SU-DHL-6 (cell line): ENCODE results near the gene CHCHD1.
A peak's percentile ranks its signal among the peaks of the same experiment; 100 is the strongest.
"Not testable (repeated sequence)": the region's sequence is repeated elsewhere in the genome, so short reads cannot be mapped to it uniquely, and the experiment has no call there.

ENCODE experiments used
- H2AFZ ChIP-seq: fragments of 200-600 bp; sonication (generic); 2 replicates; pipeline ENCODE4 v1.6.1; 2014; ENCODE audit warnings: low read depth, mild to moderate bottlenecking, moderate library complexity, mixed read lengths, antibody characterized with exemption, low read length; ENCODE audit not compliant: severe bottlenecking
- H3F3A ChIP-seq: fragments of 200-600 bp; shearing (Covaris generic); 2 replicates; pipeline ENCODE4 v1.6.0; 2016; ENCODE audit warnings: antibody characterized with exemption, mild to moderate bottlenecking; ENCODE audit not compliant: insufficient read depth
- H3K27ac ChIP-seq: fragments of 200-600 bp; sonication (generic); 2 replicates; pipeline ENCODE4 v1.5.1; 2016; ENCODE audit warnings: low read depth, mild to moderate bottlenecking, low read length, moderate library complexity, mixed read lengths
- H3K27me3 ChIP-seq: fragments of 200-600 bp; sonication (generic), shearing (Covaris generic); 2 replicates; pipeline ENCODE4 v1.6.0; 2014; ENCODE audit warnings: mild to moderate bottlenecking, low read length
- H3K36me3 ChIP-seq: fragments of 200-600 bp; sonication (generic); 2 replicates; pipeline ENCODE4 v1.6.1; 2014; ENCODE audit warnings: mild to moderate bottlenecking, low read length, mixed read lengths
- H3K4me2 ChIP-seq: fragments of 300-600, 200-600 bp; shearing (Covaris generic), sonication (generic); 2 replicates; pipeline ENCODE4 v1.6.0; 2014; ENCODE audit warnings: low read length, low read depth, mild to moderate bottlenecking; ENCODE audit not compliant: poor library complexity, severe bottlenecking
- H3K4me3 ChIP-seq: fragments of 200-600 bp; sonication (generic); 2 replicates; pipeline ENCODE4 v1.5.1; 2014; ENCODE audit warnings: antibody characterized with exemption, low read length, mild to moderate bottlenecking, mixed read lengths; ENCODE audit not compliant: insufficient read depth, poor library complexity, severe bottlenecking
- H3K79me2 ChIP-seq: fragments of 200-600 bp; sonication (generic); 2 replicates; pipeline ENCODE4 v1.6.1; 2014; ENCODE audit warnings: mild to moderate bottlenecking, low read length, moderate library complexity; ENCODE audit not compliant: insufficient read depth
- H3K9ac ChIP-seq: fragments of 200-600 bp; sonication (generic); 2 replicates; pipeline ENCODE4 v1.7.0; 2014; ENCODE audit warnings: mild to moderate bottlenecking, low read length
- H3K9me2 ChIP-seq: fragments of 200-600 bp; sonication (generic); replicated peaks from 2 replicates; pipeline ENCODE4 v1.6.1; 2014; ENCODE audit warnings: low read length; ENCODE audit not compliant: insufficient read depth
- H3K9me3 ChIP-seq: fragments of 200-600 bp; sonication (generic); 2 replicates; pipeline ENCODE4 v1.6.1; 2014; ENCODE audit warnings: low read length, mixed read lengths; ENCODE audit not compliant: insufficient read depth
- H4K20me1 ChIP-seq: fragments of 200-600 bp; sonication (generic); 2 replicates; pipeline ENCODE4 v1.6.1; 2014; ENCODE audit warnings: low read depth, mild to moderate bottlenecking, antibody characterized with exemption, low read length, moderate library complexity, mixed read lengths
- EZH2phosphoT487 ChIP-seq: fragments of 200-600 bp; sonication (generic), shearing (Covaris generic); conservative IDR thresholded peaks from 2 replicates; pipeline ENCODE4 v1.6.1; 2018; ENCODE audit warnings: mild to moderate bottlenecking, antibody characterized with exemption, low read length, moderate library complexity, mixed read lengths
- TF ChIP-seq, protein P1 (sequence below): fragments of 200-600 bp; sonication (generic); IDR thresholded peaks from one replicate; pipeline ENCODE4 v1.5.1; 2017; ENCODE audit warnings: antibody characterized with exemption, mild to moderate bottlenecking, low read length, moderate library complexity; ENCODE audit not compliant: insufficient read depth, poor library complexity, severe bottlenecking

CHCHD1 gene

DNA sequence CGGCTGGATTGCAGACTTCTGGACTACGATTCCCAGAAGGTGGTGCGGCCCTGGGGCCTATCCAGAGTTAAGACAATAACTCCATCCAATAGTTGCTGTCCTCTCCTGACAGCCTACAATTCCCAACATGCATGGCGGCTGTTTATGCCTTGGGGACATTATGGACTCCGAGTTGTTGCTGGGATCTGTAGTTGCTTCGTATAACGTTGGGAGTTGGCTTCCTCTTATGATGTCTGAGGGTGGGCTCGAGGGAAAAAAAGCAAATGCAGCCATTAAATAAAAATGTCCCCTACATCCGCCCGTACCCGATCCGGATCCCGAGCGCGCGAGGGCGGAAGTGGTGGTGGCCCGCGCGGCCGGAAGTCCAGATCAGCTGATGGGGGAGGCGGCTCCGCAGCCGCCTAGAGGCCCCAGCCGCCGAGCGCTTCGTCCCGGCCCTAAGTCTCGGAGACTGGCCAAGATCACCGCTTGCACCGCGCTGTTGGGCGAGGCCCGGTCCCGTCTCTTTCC is 3.4 kb downstream of the CHCHD1 start, which contains the start of gene ZSWIM8:
ZSWIM8 (plus strand) TSS at position 396 of the 510 bp plus-strand sequence. CDS start 273 bp downstream, outside the sequence.
- no peak for TF ChIP-seq EZH2phosphoT487
- TF ChIP-seq, protein P1, sequence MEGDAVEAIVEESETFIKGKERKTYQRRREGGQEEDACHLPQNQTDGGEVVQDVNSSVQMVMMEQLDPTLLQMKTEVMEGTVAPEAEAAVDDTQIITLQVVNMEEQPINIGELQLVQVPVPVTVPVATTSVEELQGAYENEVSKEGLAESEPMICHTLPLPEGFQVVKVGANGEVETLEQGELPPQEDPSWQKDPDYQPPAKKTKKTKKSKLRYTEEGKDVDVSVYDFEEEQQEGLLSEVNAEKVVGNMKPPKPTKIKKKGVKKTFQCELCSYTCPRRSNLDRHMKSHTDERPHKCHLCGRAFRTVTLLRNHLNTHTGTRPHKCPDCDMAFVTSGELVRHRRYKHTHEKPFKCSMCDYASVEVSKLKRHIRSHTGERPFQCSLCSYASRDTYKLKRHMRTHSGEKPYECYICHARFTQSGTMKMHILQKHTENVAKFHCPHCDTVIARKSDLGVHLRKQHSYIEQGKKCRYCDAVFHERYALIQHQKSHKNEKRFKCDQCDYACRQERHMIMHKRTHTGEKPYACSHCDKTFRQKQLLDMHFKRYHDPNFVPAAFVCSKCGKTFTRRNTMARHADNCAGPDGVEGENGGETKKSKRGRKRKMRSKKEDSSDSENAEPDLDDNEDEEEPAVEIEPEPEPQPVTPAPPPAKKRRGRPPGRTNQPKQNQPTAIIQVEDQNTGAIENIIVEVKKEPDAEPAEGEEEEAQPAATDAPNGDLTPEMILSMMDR: no peak
- Histone ChIP-seq H3K9me2 (no peaks in the 10 kb centered on the region), H3K27me3 (no peaks in the 10 kb centered on the region), H3F3A (peaks cover 19% of the 10 kb centered on the region), H3K9ac (peak within 1 kb of the TSS; percentile 87), H3K79me2 (peaks cover 58% of the 10 kb centered on the region), H3K4me2 (peak within 1 kb of the TSS; percentile 60), H3K36me3 (no peaks in the 10 kb centered on the region), H3K27ac (peak within 1 kb of the TSS; percentile 72), H2AFZ (peak within 1 kb of the TSS; percentile 79), H4K20me1 (no peaks in the 10 kb centered on the region), H3K9me3 (no peaks in the 10 kb centered on the region), H3K4me3 (peak within 1 kb of the TSS; percentile 90)

DNA sequence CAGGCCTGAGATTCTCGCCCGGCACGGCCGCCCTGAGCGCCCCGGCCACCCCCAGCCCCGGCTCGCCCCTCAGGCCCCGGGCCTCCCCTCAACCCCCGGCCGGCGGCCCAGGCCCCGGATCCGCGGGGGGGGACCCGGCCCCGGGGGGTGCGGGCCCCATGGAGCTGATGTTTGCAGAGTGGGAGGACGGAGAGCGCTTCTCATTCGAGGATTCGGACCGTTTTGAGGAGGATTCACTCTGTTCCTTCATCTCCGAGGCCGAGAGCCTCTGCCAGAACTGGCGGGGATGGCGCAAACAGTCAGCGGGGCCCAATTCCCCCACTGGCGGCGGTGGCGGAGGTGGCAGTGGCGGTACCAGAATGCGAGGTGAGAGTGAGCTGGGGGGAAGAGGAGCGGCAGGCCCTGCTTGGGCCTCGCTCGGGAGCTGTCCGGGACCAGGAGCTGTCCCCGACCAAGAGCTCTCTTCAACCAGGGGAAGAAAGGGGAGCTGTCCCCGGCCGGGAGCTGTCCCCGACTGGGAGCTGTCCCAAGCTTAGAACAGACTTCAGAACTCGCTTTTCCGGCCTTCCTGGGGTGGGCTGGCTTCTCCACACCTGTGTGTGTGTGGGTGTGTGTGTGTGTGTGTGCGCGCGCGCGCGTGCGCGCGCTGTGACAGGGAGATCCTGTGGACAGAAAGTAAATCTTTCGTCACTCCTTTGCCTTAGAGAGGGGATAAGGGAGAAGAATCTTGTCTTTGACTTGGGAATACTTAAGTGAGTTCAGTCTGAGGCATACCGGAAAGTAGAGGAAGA is 4.1 kb downstream of the CHCHD1 start:
- peak overlapping the region; percentile 90 for H3K4me3 ChIP-seq
- H3K27me3 ChIP-seq: no peaks in the 10 kb centered on the region
- H3K9me2 ChIP-seq: no peaks in the 10 kb centered on the region
- peak overlapping the region; percentile 60 for H3K4me2 ChIP-seq
- H3K9ac ChIP-seq: peak overlapping the region; percentile 87
- H3F3A ChIP-seq: peaks cover 12% of the 10 kb centered on the region
- H4K20me1 ChIP-seq: no peaks in the 10 kb centered on the region
- H3K79me2 ChIP-seq: peaks cover 52% of the 10 kb centered on the region
- H3K36me3 ChIP-seq: no peaks in the 10 kb centered on the region
- H3K9me3 ChIP-seq: no peaks in the 10 kb centered on the region
- peak overlapping the region; percentile 72 for H3K27ac ChIP-seq
- H2AFZ ChIP-seq: peak overlapping the region; percentile 79
- no peak for TF ChIP-seq EZH2phosphoT487
- TF ChIP-seq, protein P1: no peak

DNA sequence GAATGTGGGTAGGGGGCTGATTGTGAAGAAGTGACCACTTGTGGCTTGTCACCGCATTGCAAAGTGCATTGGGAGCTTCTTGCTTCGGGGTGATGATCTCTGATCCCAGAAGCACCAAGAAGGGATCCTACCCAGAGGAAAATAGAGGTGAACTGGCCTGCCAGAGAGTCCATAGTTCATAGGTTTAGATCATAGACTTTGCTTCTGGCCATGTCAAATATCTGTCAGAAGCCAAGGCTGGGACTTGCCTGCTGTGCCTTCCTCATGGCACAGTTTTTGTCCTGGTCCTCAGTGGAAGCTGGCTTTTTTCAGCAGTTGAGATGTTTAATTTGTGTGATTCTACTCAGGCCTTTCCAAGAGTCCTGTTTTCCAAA is 4.7 kb downstream of the CHCHD1 start:
- peak overlapping the region; percentile 79 for H2AFZ ChIP-seq
- H3K4me3 ChIP-seq: peak overlapping the region; percentile 90
- peak overlapping the region; percentile 60 for H3K4me2 ChIP-seq
- no peaks in the 10 kb centered on the region for H3K9me2 ChIP-seq
- H3F3A ChIP-seq: peaks cover 9% of the 10 kb centered on the region; the same call in 1 of the 2 replicates
- H3K36me3 ChIP-seq: no peaks in the 10 kb centered on the region
- no peaks in the 10 kb centered on the region for H3K9me3 ChIP-seq
- peak overlapping the region; percentile 87 for H3K9ac ChIP-seq
- H3K27ac ChIP-seq: 0 out of 2 replicates have a peak overlapping the region, but pooled peaks have one; percentile 72
- no peaks in the 10 kb centered on the region for H4K20me1 ChIP-seq
- no peak for TF ChIP-seq EZH2phosphoT487
- TF ChIP-seq, protein P1: no peak
- no peaks in the 10 kb centered on the region for H3K27me3 ChIP-seq
- H3K79me2 ChIP-seq: peaks cover 47% of the 10 kb centered on the region

DNA sequence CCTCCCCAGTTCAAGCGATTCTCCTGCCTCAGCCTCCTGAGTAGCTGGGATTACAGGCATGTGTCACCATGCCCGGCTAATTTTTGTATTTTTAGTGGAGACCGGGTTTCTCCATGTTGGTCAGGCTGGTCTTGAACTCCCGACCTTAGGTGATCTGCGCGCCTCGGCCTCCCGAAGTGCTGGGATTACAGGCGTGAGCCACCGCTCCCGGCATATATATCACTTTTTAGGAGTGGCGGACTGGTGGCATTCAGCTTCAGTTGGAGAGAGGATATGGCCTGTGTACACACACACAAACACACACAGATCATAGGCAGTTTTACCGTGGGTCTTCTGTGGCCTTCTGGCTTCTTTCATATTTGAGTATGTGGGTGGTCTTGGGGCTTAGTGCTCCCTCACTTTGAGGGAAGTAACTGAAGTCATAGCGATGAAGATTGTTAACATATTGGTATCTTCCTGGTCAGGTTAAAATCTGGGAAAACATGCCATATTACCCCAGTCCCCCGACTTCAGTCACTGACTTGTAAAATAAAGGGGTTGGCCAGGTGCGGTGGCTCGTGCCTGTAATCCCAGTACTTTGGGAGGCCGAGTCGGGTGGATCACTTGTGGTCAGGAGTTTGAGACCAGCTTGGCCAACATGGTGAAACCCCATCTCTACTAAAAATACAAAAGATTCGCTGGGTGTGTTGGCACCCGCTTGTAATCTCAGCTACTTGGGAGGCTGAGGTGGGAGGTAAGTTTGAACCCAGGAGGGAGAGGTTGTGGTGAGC is 5.4 kb downstream of the CHCHD1 start:
- H3K9me2 ChIP-seq, H3K4me3 ChIP-seq, H3K9ac ChIP-seq, H3K36me3 ChIP-seq, H3K9me3 ChIP-seq, H4K20me1 ChIP-seq, H2AFZ ChIP-seq, H3K27me3 ChIP-seq, H3K27ac ChIP-seq, H3F3A ChIP-seq, H3K4me2 ChIP-seq: not testable (repeated sequence)
- peaks cover 40% of the 10 kb centered on the region for H3K79me2 ChIP-seq
